Measurements from ENCODE around the gene MTCL1. TPM values are rescaled to one million over a fixed set of nuclear protein-coding genes. Genes with fewer than 3 reads are reported as not detected.

The MTCL1 gene
- total and polyA plus RNA-seq, 5 donors from 2014 or later, result 0.20 TPM; not detected in 4

DNA sequence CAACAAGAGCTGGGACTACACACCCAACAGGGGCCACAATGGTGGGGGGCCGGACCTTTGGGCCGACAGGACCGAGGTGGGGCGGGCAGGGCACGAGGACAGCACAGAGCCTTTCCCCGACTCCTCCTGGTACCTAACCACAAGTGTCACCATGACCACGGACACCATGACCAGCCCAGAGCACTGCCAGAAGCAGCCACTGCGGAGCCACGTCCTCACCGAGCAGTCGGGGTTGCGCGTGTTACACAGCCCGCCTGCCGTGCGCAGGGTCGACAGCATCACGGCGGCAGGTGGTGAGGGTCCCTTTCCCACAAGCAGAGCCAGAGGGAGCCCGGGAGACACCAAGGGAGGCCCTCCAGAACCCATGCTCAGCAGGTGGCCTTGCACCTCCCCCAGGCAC is 119.5 kb downstream of the MTCL1 start:
- Histone ChIP-seq H3K27ac (ENCODE audit: insufficient read depth, low read length, poor library complexity, severe bottlenecking) (no peak overlapping the region), H3K4me1 (ENCODE audit: control insufficient read depth, insufficient read depth, low read length, poor library complexity, severe bottlenecking) (no peaks in the 10 kb centered on the region), H3K9me3 (ENCODE audit: control insufficient read depth in 2 of 2, low read length in 2 of 2) (no peaks in the 10 kb centered on the region), H3K4me3 (ENCODE audit: low read depth, low read length) (no peak overlapping the region), H3K27me3 (ENCODE audit: control insufficient read depth, insufficient read depth, low read length) (no peaks in the 10 kb centered on the region), H3K36me3 (ENCODE audit: control insufficient read depth, insufficient read depth, low read length) (no peaks in the 10 kb centered on the region)
- Mint-ChIP-seq H3K27ac (no peak overlapping the region), H3K4me1 (no peaks in the 10 kb centered on the region), H3K36me3 (no peaks in the 10 kb centered on the region), H3K9me3 (peaks cover 0 to 1% (median 0%) of the 10 kb centered on the region in 7 donors), H3K4me3 (no peak overlapping the region), H3K27me3 (peaks cover 9% of the 10 kb centered on the region)
- no peak for ATAC-seq (ENCODE audit: low read depth in 2 of 2)
- DNase-seq, result no peak

DNA sequence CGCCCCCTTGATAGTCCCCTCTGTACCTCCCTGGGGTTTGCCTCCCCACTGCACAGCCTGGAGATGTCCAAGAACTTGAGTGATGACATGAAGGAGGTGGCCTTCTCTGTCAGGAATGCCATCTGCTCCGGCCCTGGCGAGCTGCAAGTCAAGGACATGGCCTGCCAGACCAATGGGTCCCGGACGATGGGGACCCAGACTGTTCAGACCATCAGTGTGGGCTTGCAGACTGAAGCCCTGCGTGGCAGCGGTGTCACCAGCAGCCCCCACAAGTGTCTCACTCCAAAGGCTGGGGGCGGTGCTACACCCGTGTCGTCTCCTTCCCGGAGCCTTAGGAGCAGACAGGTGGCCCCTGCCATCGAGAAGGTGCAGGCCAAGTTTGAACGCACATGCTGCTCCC is 119.9 kb downstream of the MTCL1 start:
- H3K27me3 ChIP-seq (ENCODE audit: control insufficient read depth, insufficient read depth, low read length), result no peaks in the 10 kb centered on the region
- no peak overlapping the region for H3K4me3 Mint-ChIP-seq
- no peak for ATAC-seq (ENCODE audit: low read depth in 2 of 2)

DNA sequence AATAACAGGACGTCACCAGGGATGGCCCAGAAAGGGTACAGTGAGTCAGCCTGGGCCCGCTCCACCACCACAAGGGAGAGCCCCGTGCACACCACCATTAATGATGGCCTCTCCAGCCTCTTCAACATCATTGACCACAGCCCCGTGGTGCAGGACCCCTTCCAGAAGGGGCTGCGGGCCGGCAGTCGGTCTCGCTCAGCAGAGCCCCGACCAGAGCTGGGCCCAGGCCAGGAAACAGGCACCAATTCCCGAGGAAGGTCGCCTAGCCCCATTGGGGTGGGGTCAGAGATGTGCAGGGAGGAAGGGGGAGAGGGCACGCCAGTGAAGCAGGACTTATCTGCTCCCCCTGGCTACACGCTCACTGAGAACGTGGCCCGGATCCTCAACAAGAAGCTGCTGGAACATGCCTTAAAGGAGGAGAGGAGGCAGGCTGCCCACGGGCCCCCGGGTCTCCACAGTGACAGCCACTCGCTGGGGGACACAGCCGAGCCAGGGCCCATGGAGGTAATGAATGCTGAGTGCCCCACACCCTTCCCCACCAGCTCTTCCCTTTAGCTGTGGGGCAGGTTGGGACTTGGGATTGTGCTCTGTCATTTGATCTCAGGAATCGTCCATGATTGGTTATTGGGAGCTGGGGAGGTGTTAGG is 120.5 kb downstream of the MTCL1 start:
- no peaks in the 10 kb centered on the region for H3K4me1 Mint-ChIP-seq
- ATAC-seq (ENCODE audit: low read depth in 2 of 2) (no peak), DNase-seq (no peak)
- Histone ChIP-seq H3K27me3 (ENCODE audit: control insufficient read depth, insufficient read depth, low read length) (no peaks in the 10 kb centered on the region), H3K27ac (ENCODE audit: insufficient read depth, low read length, poor library complexity, severe bottlenecking) (no peak overlapping the region), H3K9me3 (ENCODE audit: control insufficient read depth in 2 of 2, low read length in 2 of 2) (no peaks in the 10 kb centered on the region), H3K4me1 (ENCODE audit: control insufficient read depth, insufficient read depth, low read length, poor library complexity, severe bottlenecking) (no peaks in the 10 kb centered on the region), H3K36me3 (ENCODE audit: control insufficient read depth, insufficient read depth, low read length) (no peaks in the 10 kb centered on the region), H3K4me3 (ENCODE audit: low read depth, low read length) (no peak overlapping the region)
- peaks cover 8% of the 10 kb centered on the region for H3K27me3 Mint-ChIP-seq
- H3K36me3 Mint-ChIP-seq, result no peaks in the 10 kb centered on the region
- peaks cover 0 to 1% (median 0%) of the 10 kb centered on the region in 7 donors for H3K9me3 Mint-ChIP-seq
- H3K27ac Mint-ChIP-seq, result no peak overlapping the region
- no peak overlapping the region for H3K4me3 Mint-ChIP-seq

More for the DNA sequence above, 119.9 kb downstream of the MTCL1 start:
- Histone ChIP-seq H3K27ac (ENCODE audit: insufficient read depth, low read length, poor library complexity, severe bottlenecking) (no peak overlapping the region), H3K9me3 (ENCODE audit: control insufficient read depth in 2 of 2, low read length in 2 of 2) (no peaks in the 10 kb centered on the region), H3K4me1 (ENCODE audit: control insufficient read depth, insufficient read depth, low read length, poor library complexity, severe bottlenecking) (no peaks in the 10 kb centered on the region), H3K4me3 (ENCODE audit: low read depth, low read length) (no peak overlapping the region), H3K36me3 (ENCODE audit: control insufficient read depth, insufficient read depth, low read length) (no peaks in the 10 kb centered on the region)
- Mint-ChIP-seq H3K27me3 (peaks cover 9% of the 10 kb centered on the region), H3K4me1 (no peaks in the 10 kb centered on the region), H3K9me3 (peaks cover 0 to 1% (median 0%) of the 10 kb centered on the region in 7 donors), H3K27ac (no peak overlapping the region), H3K36me3 (no peaks in the 10 kb centered on the region)
- DNase-seq, result no peak

DNA sequence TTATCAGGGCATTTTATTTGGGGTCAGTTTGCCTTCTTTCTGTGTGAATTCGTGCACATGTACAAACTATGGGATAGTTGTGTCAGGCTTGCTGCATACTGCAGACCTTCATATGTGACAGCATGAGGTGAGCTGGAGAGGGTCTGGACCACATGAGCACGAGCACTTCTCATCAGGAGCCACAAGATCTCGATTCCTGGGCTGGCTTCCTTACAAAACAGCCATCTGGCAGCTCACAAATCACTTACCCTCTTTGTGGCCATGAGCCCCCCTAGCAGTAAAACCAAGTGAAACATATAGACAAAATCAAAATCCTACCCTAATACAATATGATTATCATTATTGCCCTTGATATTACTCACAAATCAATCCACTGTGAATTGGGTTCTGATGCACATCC is 121.2 kb downstream of the MTCL1 start:
- no peak for ATAC-seq (ENCODE audit: low read depth in 2 of 2)

DNA sequence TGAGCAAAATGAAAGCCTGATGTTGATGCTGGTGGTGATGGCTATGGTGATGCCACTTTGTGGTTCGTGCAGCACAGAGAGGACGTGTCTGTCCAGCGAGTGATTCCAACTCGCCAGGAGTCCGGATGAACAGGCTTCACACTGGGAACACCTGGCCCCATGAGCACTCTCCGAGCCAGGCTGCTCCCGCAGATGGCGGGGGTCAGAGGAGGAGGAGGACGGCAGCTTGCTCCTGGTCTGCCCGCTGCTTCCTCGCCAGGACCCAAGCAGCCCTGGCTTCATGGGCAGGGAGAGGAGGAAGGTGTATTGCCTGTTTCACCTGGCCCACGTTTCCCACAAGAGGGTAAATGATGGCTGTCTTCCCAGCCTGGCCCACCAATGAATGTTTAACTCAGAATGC is 121.6 kb downstream of the MTCL1 start:
- Mint-ChIP-seq H3K4me1 (no peaks in the 10 kb centered on the region), H3K4me3 (no peak overlapping the region), H3K9me3 (peaks cover 0 to 1% (median 0%) of the 10 kb centered on the region in 7 donors), H3K36me3 (no peaks in the 10 kb centered on the region), H3K27me3 (peaks cover 4% of the 10 kb centered on the region), H3K27ac (no peak overlapping the region)
- DNase-seq (no peak), ATAC-seq (ENCODE audit: low read depth in 2 of 2) (no peak)
- no peaks in the 10 kb centered on the region for H3K27me3 ChIP-seq (ENCODE audit: control insufficient read depth, insufficient read depth, low read length)
- H3K27ac ChIP-seq (ENCODE audit: insufficient read depth, low read length, poor library complexity, severe bottlenecking), result no peak overlapping the region
- H3K36me3 ChIP-seq (ENCODE audit: control insufficient read depth, insufficient read depth, low read length), result no peaks in the 10 kb centered on the region
- no peaks in the 10 kb centered on the region for H3K4me1 ChIP-seq (ENCODE audit: control insufficient read depth, insufficient read depth, low read length, poor library complexity, severe bottlenecking)
- H3K9me3 ChIP-seq (ENCODE audit: control insufficient read depth in 2 of 2, low read length in 2 of 2), result no peaks in the 10 kb centered on the region
- no peak overlapping the region for H3K4me3 ChIP-seq (ENCODE audit: low read depth, low read length)

More for the DNA sequence above, 121.2 kb downstream of the MTCL1 start:
- Mint-ChIP-seq H3K4me1 (no peaks in the 10 kb centered on the region), H3K36me3 (no peaks in the 10 kb centered on the region), H3K4me3 (no peak overlapping the region), H3K27ac (no peak overlapping the region), H3K27me3 (peaks cover 4% of the 10 kb centered on the region), H3K9me3 (peaks cover 0 to 1% (median 0%) of the 10 kb centered on the region in 7 donors)
- Histone ChIP-seq H3K4me1 (ENCODE audit: control insufficient read depth, insufficient read depth, low read length, poor library complexity, severe bottlenecking) (no peaks in the 10 kb centered on the region), H3K27me3 (ENCODE audit: control insufficient read depth, insufficient read depth, low read length) (no peaks in the 10 kb centered on the region), H3K36me3 (ENCODE audit: control insufficient read depth, insufficient read depth, low read length) (no peaks in the 10 kb centered on the region), H3K4me3 (ENCODE audit: low read depth, low read length) (no peak overlapping the region), H3K9me3 (ENCODE audit: control insufficient read depth in 2 of 2, low read length in 2 of 2) (no peaks in the 10 kb centered on the region), H3K27ac (ENCODE audit: insufficient read depth, low read length, poor library complexity, severe bottlenecking) (no peak overlapping the region)
- no peak for DNase-seq

DNA sequence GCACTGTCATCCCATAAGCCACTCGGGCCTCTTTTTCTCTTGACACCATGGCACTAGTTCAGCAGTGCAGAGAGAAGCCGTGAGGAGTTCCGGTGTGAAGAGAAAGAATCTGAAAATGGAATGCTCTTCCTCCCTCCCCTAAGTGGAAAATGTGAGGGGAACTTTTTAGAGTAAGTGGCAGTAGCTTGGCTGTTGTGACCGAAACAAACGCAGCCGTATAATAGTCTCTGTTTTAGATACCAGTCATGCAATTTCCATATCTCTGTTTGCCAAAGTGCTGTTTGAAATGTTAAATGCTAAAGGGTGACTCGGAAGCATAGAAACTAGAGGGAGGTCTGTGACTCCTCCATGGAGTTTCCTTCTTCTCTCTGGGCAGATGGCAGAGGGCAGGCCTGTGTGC is 122.9 kb downstream of the MTCL1 start:
- Mint-ChIP-seq H3K27ac (no peak overlapping the region), H3K36me3 (no peaks in the 10 kb centered on the region), H3K27me3 (peaks cover 4% of the 10 kb centered on the region), H3K4me3 (no peak overlapping the region), H3K9me3 (no peaks in the 10 kb centered on the region), H3K4me1 (no peaks in the 10 kb centered on the region)
- H3K27me3 ChIP-seq (ENCODE audit: control insufficient read depth, insufficient read depth, low read length), result no peaks in the 10 kb centered on the region
- ATAC-seq (ENCODE audit: low read depth in 2 of 2) (no peak), DNase-seq (no peak)
- no peak overlapping the region for H3K4me3 ChIP-seq (ENCODE audit: low read depth, low read length)
- H3K9me3 ChIP-seq (ENCODE audit: control insufficient read depth in 2 of 2, low read length in 2 of 2), result no peaks in the 10 kb centered on the region
- H3K27ac ChIP-seq (ENCODE audit: insufficient read depth, low read length, poor library complexity, severe bottlenecking), result no peak overlapping the region
- no peaks in the 10 kb centered on the region for H3K4me1 ChIP-seq (ENCODE audit: control insufficient read depth, insufficient read depth, low read length, poor library complexity, severe bottlenecking)
- no peaks in the 10 kb centered on the region for H3K36me3 ChIP-seq (ENCODE audit: control insufficient read depth, insufficient read depth, low read length)

DNA sequence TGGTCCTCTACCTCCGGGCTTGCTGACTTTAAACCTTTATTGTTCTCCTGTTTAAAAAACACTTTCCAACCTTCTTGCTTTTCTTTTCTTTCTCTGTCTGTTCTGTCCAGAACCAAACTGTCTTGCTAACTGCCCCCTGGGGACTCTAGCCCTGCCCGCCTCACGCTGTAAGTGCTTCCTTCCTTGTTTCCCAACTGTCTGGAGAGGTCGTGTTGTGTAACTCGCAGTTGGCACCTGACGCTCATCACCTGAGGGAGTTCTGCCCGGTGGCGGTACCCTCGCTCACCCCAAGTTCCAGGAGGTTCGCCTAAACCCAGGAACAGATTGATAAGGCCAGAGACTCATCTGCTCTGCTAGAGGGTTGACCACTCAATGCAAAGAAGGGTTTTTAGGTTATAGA is 123.4 kb downstream of the MTCL1 start:
- Histone ChIP-seq H3K27me3 (ENCODE audit: control insufficient read depth, insufficient read depth, low read length) (no peaks in the 10 kb centered on the region), H3K27ac (ENCODE audit: insufficient read depth, low read length, poor library complexity, severe bottlenecking) (no peak overlapping the region), H3K9me3 (ENCODE audit: control insufficient read depth in 2 of 2, low read length in 2 of 2) (no peaks in the 10 kb centered on the region), H3K4me3 (ENCODE audit: low read depth, low read length) (no peak overlapping the region), H3K36me3 (ENCODE audit: control insufficient read depth, insufficient read depth, low read length) (no peaks in the 10 kb centered on the region), H3K4me1 (ENCODE audit: control insufficient read depth, insufficient read depth, low read length, poor library complexity, severe bottlenecking) (no peaks in the 10 kb centered on the region)
- H3K4me3 Mint-ChIP-seq, result no peak overlapping the region
- H3K4me1 Mint-ChIP-seq, result no peaks in the 10 kb centered on the region
- H3K27me3 Mint-ChIP-seq, result peaks cover 4% of the 10 kb centered on the region
- peaks cover 0 to 1% (median 0%) of the 10 kb centered on the region in 7 donors for H3K9me3 Mint-ChIP-seq
- no peak for ATAC-seq (ENCODE audit: low read depth in 2 of 2)
- no peak overlapping the region for H3K27ac Mint-ChIP-seq
- H3K36me3 Mint-ChIP-seq, result no peaks in the 10 kb centered on the region
- DNase-seq, result no peak

All from CD4-positive, CD25-positive, alpha-beta regulatory T cell (primary cell).